Activated naive CD8-positive, alpha-beta T cell treated with anti-CD3 and anti-CD28 coated beads for 36 hours (primary cell): ENCODE results near the gene ZNF385B. TPM values are rescaled to one million over a fixed set of nuclear protein-coding genes. Genes with fewer than 3 reads are reported as not detected.

Experiments used
- DNase-seq: peaks from one replicate; pipeline ENCODE4 v3.0.0; 2021
- H3K27ac Mint-ChIP-seq: one replicate; pipeline ENCODE4 v1.8.0; 2022; ENCODE audit warnings: mild to moderate bottlenecking, moderate library complexity, mixed read lengths
- H3K27me3 Mint-ChIP-seq: one replicate; pipeline ENCODE4 v1.8.0; 2022; ENCODE audit warnings: mild to moderate bottlenecking, mixed read lengths
- H3K36me3 Mint-ChIP-seq: one replicate; pipeline ENCODE4 v1.8.0; 2021; ENCODE audit warnings: mild to moderate bottlenecking, mixed read lengths
- H3K4me1 Mint-ChIP-seq: one replicate; pipeline ENCODE4 v1.8.0; 2021; ENCODE audit warnings: mixed read lengths
- H3K4me3 Mint-ChIP-seq: one replicate; pipeline ENCODE4 v1.8.0; 2022; ENCODE audit warnings: mild to moderate bottlenecking, moderate library complexity, mixed read lengths
- H3K9me3 Mint-ChIP-seq: one replicate; pipeline ENCODE4 v1.8.0; 2022; ENCODE audit warnings: mixed read lengths
- total RNA-seq, 2 experiments: library from RNA; stranded (reverse); gene quantifications; one replicate each; pipeline ENCODE4 v1.2.3, GENCODE V29; 2021

Gene ZNF385B
- total RNA-seq, 2 experiments from 2014 or later, result not detected

GRCh38 chr2:179830043-179830787, 31.2 kb downstream of the ZNF385B start:
- peaks cover 9% of the 10 kb centered on the region for H3K27me3 Mint-ChIP-seq
- H3K4me1 Mint-ChIP-seq, result no peaks in the 10 kb centered on the region
- H3K4me3 Mint-ChIP-seq, result no peak overlapping the region
- no peaks in the 10 kb centered on the region for H3K9me3 Mint-ChIP-seq
- H3K36me3 Mint-ChIP-seq, result no peaks in the 10 kb centered on the region
- DNase-seq, result no peak
- H3K27ac Mint-ChIP-seq, result no peak overlapping the region

GRCh38 chr2:179826297-179826696, 35.1 kb downstream of the ZNF385B start:
- Mint-ChIP-seq H3K9me3 (no peaks in the 10 kb centered on the region), H3K27ac (no peak overlapping the region), H3K36me3 (no peaks in the 10 kb centered on the region), H3K4me3 (no peak overlapping the region), H3K27me3 (peaks cover 12% of the 10 kb centered on the region), H3K4me1 (no peaks in the 10 kb centered on the region)
- no peak for DNase-seq

GRCh38 chr2:179825494-179825893, 35.9 kb downstream of the ZNF385B start:
- DNase-seq, result no peak
- H3K4me1 Mint-ChIP-seq, result no peaks in the 10 kb centered on the region
- no peak overlapping the region for H3K27ac Mint-ChIP-seq
- H3K27me3 Mint-ChIP-seq, result peaks cover 12% of the 10 kb centered on the region
- no peak overlapping the region for H3K4me3 Mint-ChIP-seq
- H3K9me3 Mint-ChIP-seq, result no peaks in the 10 kb centered on the region
- H3K36me3 Mint-ChIP-seq, result no peaks in the 10 kb centered on the region

GRCh38 chr2:179824961-179825360, 36.5 kb downstream of the ZNF385B start:
- H3K27me3 Mint-ChIP-seq, result peaks cover 12% of the 10 kb centered on the region
- no peaks in the 10 kb centered on the region for H3K36me3 Mint-ChIP-seq
- no peaks in the 10 kb centered on the region for H3K9me3 Mint-ChIP-seq
- no peak overlapping the region for H3K27ac Mint-ChIP-seq
- no peaks in the 10 kb centered on the region for H3K4me1 Mint-ChIP-seq
- H3K4me3 Mint-ChIP-seq, result no peak overlapping the region
- DNase-seq, result no peak

- Mint-ChIP-seq H3K4me1 (no peaks in the 10 kb centered on the region), H3K27me3 (peaks cover 4% of the 10 kb centered on the region), H3K4me3 (no peak overlapping the region), H3K9me3 (no peaks in the 10 kb centered on the region), H3K36me3 (no peaks in the 10 kb centered on the region), H3K27ac (no peak overlapping the region)
- no peak for DNase-seq
Observed at GRCh38 chr2:179822540-179822939, 38.9 kb downstream of the ZNF385B start.

- no peaks in the 10 kb centered on the region for H3K4me1 Mint-ChIP-seq
- no peak overlapping the region for H3K27ac Mint-ChIP-seq
- H3K9me3 Mint-ChIP-seq, result no peaks in the 10 kb centered on the region
- no peaks in the 10 kb centered on the region for H3K27me3 Mint-ChIP-seq
- no peaks in the 10 kb centered on the region for H3K36me3 Mint-ChIP-seq
- H3K4me3 Mint-ChIP-seq, result no peak overlapping the region
- no peak for DNase-seq
Observed at GRCh38 chr2:179818546-179818945, 42.9 kb downstream of the ZNF385B start.

GRCh38 chr2:179817181-179817841, 44.1 kb downstream of the ZNF385B start:
- H3K4me1 Mint-ChIP-seq, result no peaks in the 10 kb centered on the region
- no peaks in the 10 kb centered on the region for H3K36me3 Mint-ChIP-seq
- H3K27me3 Mint-ChIP-seq, result no peaks in the 10 kb centered on the region
- DNase-seq, result no peak
- no peak overlapping the region for H3K4me3 Mint-ChIP-seq
- no peak overlapping the region for H3K27ac Mint-ChIP-seq
- H3K9me3 Mint-ChIP-seq, result no peaks in the 10 kb centered on the region

- no peaks in the 10 kb centered on the region for H3K4me1 Mint-ChIP-seq
- peaks cover 4% of the 10 kb centered on the region for H3K27me3 Mint-ChIP-seq
- DNase-seq, result no peak
- no peaks in the 10 kb centered on the region for H3K36me3 Mint-ChIP-seq
- H3K9me3 Mint-ChIP-seq, result peaks cover 4% of the 10 kb centered on the region
- H3K27ac Mint-ChIP-seq, result no peak overlapping the region
- H3K4me3 Mint-ChIP-seq, result no peak overlapping the region
Observed at GRCh38 chr2:179814050-179814449, 47.4 kb downstream of the ZNF385B start.

- H3K27ac Mint-ChIP-seq, result no peak overlapping the region
- H3K9me3 Mint-ChIP-seq, result peaks cover 4% of the 10 kb centered on the region
- no peak overlapping the region for H3K4me3 Mint-ChIP-seq
- no peaks in the 10 kb centered on the region for H3K4me1 Mint-ChIP-seq
- no peak for DNase-seq
- peaks cover 4% of the 10 kb centered on the region for H3K27me3 Mint-ChIP-seq
- H3K36me3 Mint-ChIP-seq, result no peaks in the 10 kb centered on the region
Observed at GRCh38 chr2:179812501-179812900, 48.9 kb downstream of the ZNF385B start.

- H3K4me1 Mint-ChIP-seq, result no peaks in the 10 kb centered on the region
- H3K9me3 Mint-ChIP-seq, result peaks cover 4% of the 10 kb centered on the region
Observed at GRCh38 chr2:179811042-179811441, 50.4 kb downstream of the ZNF385B start.

GRCh38 chr2:179809606-179810005, 51.8 kb downstream of the ZNF385B start:
- Mint-ChIP-seq H3K27me3 (peaks cover 9% of the 10 kb centered on the region), H3K27ac (no peak overlapping the region), H3K9me3 (peaks cover 4% of the 10 kb centered on the region), H3K4me1 (no peaks in the 10 kb centered on the region), H3K4me3 (no peak overlapping the region), H3K36me3 (no peaks in the 10 kb centered on the region)
- no peak for DNase-seq

More at GRCh38 chr2:179811042-179811441, 50.4 kb downstream of the ZNF385B start:
- no peaks in the 10 kb centered on the region for H3K36me3 Mint-ChIP-seq
- no peak overlapping the region for H3K4me3 Mint-ChIP-seq
- no peak for DNase-seq
- H3K27ac Mint-ChIP-seq, result no peak overlapping the region
- H3K27me3 Mint-ChIP-seq, result peaks cover 9% of the 10 kb centered on the region

- Mint-ChIP-seq H3K9me3 (no peaks in the 10 kb centered on the region), H3K4me1 (no peaks in the 10 kb centered on the region), H3K4me3 (no peak overlapping the region), H3K27ac (no peak overlapping the region), H3K27me3 (peaks cover 6% of the 10 kb centered on the region), H3K36me3 (no peaks in the 10 kb centered on the region)
- DNase-seq, result no peak
Observed at GRCh38 chr2:179805001-179805400, 56.4 kb downstream of the ZNF385B start.

GRCh38 chr2:179804206-179804605, 57.2 kb downstream of the ZNF385B start:
- Mint-ChIP-seq H3K27ac (no peak overlapping the region), H3K27me3 (peaks cover 6% of the 10 kb centered on the region), H3K9me3 (no peaks in the 10 kb centered on the region), H3K4me1 (no peaks in the 10 kb centered on the region), H3K36me3 (no peaks in the 10 kb centered on the region), H3K4me3 (no peak overlapping the region)
- no peak for DNase-seq

- Mint-ChIP-seq H3K36me3 (no peaks in the 10 kb centered on the region), H3K27ac (no peak overlapping the region), H3K4me1 (no peaks in the 10 kb centered on the region), H3K9me3 (no peaks in the 10 kb centered on the region), H3K27me3 (peaks cover 6% of the 10 kb centered on the region), H3K4me3 (no peak overlapping the region)
- no peak for DNase-seq
Observed at GRCh38 chr2:179802051-179802882, 59.1 kb downstream of the ZNF385B start.

- no peak for DNase-seq
- Mint-ChIP-seq H3K4me3 (no peak overlapping the region), H3K27ac (no peak overlapping the region), H3K9me3 (no peaks in the 10 kb centered on the region), H3K4me1 (no peaks in the 10 kb centered on the region), H3K36me3 (no peaks in the 10 kb centered on the region), H3K27me3 (no peaks in the 10 kb centered on the region)
Observed at GRCh38 chr2:179800776-179801175, 60.6 kb downstream of the ZNF385B start.
